NCI-H146 (cell line): ENCODE results near the gene CRTC1.

Experiments used
- DNase-seq: peaks from one replicate; lab custom pipeline; 2025; lab: John Stamatoyannopoulos, UW

The CRTC1 gene

GRCh38 chr19:18653853-18654252 is 29.6 kb upstream of the CRTC1 start:
- no peak for DNase-seq

- no peak for DNase-seq
Observed at GRCh38 chr19:18654469-18654868, 29.0 kb upstream of the CRTC1 start.

- no peak for DNase-seq
Observed at GRCh38 chr19:18655173-18655844, 28.2 kb upstream of the CRTC1 start.

- DNase-seq: no peak
Observed at GRCh38 chr19:18656337-18657086, 27.0 kb upstream of the CRTC1 start.

- DNase-seq: peak; percentile 48
Observed at GRCh38 chr19:18657590-18658365, 25.7 kb upstream of the CRTC1 start.

GRCh38 chr19:18658366-18658855 is 25.1 kb upstream of the CRTC1 start:
- no peak for DNase-seq

GRCh38 chr19:18659281-18660050 is 24.0 kb upstream of the CRTC1 start:
- no peak for DNase-seq

GRCh38 chr19:18660051-18660910 is 23.2 kb upstream of the CRTC1 start:
- no peak for DNase-seq

- DNase-seq: no peak
Observed at GRCh38 chr19:18660939-18661670, 22.4 kb upstream of the CRTC1 start.

GRCh38 chr19:18662972-18663732 is 20.3 kb upstream of the CRTC1 start:
- no peak for DNase-seq

- no peak for DNase-seq
Observed at GRCh38 chr19:18663940-18664530, 19.4 kb upstream of the CRTC1 start.

- no peak for DNase-seq
Observed at GRCh38 chr19:18665771-18666202, 17.7 kb upstream of the CRTC1 start.

GRCh38 chr19:18666317-18666716 is 17.2 kb upstream of the CRTC1 start:
- DNase-seq: no peak

- DNase-seq: no peak
Observed at GRCh38 chr19:18666784-18667183, 16.7 kb upstream of the CRTC1 start.

- no peak for DNase-seq
Observed at GRCh38 chr19:18667531-18668251, 15.8 kb upstream of the CRTC1 start.

- no peak for DNase-seq
Observed at GRCh38 chr19:18668252-18668631, 15.2 kb upstream of the CRTC1 start.

GRCh38 chr19:18668744-18669523 is 14.5 kb upstream of the CRTC1 start:
- no peak for DNase-seq

- no peak for DNase-seq
Observed at GRCh38 chr19:18669524-18669817, 14.0 kb upstream of the CRTC1 start.
